ENCODE measurements around the gene FUT8.

DNA sequence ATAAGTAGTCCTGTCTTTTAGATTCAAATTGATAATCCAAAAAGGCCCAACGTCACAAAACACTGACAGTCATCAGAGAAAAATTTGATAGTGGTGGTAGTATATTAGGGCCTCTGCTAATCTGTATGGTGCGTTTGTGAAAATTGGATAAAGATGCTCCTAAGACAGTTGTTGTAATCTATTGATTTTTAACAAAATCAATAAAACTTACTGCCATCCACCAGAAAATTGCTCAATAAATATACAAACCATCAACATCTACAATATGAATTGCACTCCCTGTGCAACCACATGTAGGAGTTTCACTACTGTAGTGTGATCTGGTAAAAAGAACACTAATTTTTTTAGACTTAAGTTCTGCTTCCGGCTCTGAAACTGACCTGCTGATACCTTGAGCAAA is 336.8 kb downstream of the FUT8 start:
- no peak for TF ChIP-seq CTCF (IDR thresholded peaks at IDR 0.05 in 2 of 3, conservative IDR thresholded peaks at IDR 0.05 in 1 of 3; ENCODE audit: borderline replicate concordance in 1 of 3, insufficient read depth in 1 of 3, low read depth in 2 of 3, low read length in 2 of 3)
- no peak for TF ChIP-seq FOSL1 (IDR thresholded peaks at IDR 0.05; ENCODE audit: low read depth)
- no peak for TF ChIP-seq RAD21 (IDR thresholded peaks at IDR 0.05; ENCODE audit: low read depth)
- TF ChIP-seq POLR2A (IDR thresholded peaks at IDR 0.05; ENCODE audit: borderline replicate concordance, extremely low read depth, insufficient read depth, insufficient read length): no peak
- no peak for TF ChIP-seq ZNF274 (IDR thresholded peaks at IDR 0.05; ENCODE audit: low read depth, low read length)
- no peak for TF ChIP-seq MAX (IDR thresholded peaks at IDR 0.05)
- no peak for TF ChIP-seq EGR1 (IDR thresholded peaks at IDR 0.05; ENCODE audit: low read depth)
- no peak for TF ChIP-seq EZH2 (IDR thresholded peaks at IDR 0.05)
- no peak for TF ChIP-seq YY1 (IDR thresholded peaks at IDR 0.05; ENCODE audit: extremely low read depth, insufficient replicate concordance, low read depth, low read length)
- TF ChIP-seq CEBPB (IDR thresholded peaks at IDR 0.05; ENCODE audit: low read depth): no peak
- no peak for TF ChIP-seq EZH2phosphoT487 (IDR thresholded peaks at IDR 0.05; ENCODE audit: borderline replicate concordance)

Data from HCT116 (cell line).